Measurements from ENCODE around the gene LEPROT.

Gene LEPROT

DNA sequence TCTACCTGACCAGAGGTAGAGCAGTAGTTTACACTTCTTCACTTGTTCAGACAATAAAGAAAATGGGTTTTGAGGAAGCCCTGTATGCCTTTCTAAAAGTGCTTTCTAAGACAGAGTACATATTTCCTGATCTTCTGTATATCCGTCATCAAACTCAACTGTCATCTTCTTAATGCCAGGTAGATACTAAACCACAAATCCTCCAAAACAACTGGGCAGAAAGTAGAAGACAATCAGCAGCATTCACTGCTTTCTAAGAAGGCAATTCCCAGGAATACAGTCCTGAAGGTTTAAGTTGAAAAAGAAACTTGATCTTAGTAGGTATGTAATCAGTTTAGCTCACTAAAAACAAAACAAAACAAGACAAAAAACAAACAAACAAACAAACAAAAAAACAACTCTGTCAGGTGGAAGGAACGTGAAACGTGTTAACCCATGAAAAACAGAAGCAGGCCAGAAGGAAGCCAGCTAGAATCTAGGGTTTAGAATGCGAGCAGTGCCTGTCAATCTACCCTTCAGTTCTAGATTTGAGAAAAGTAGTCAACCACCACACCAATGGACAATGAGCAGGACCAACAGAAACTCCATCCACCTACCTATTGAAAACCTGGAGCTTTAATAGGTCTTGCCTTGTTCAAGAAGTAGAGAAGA, 59.2 kb downstream of the LEPROT start:
- no peak for DNase-seq

- DNase-seq = no peak
Observed at GRCh38 chr1:65480684-65481405, 60.4 kb downstream of the LEPROT start.

- DNase-seq = no peak
Observed at GRCh38 chr1:65483993-65484754, 63.7 kb downstream of the LEPROT start.
